Mononuclear cell (primary cell): ENCODE data around the gene NPFFR1. TPM values are rescaled to one million over a fixed set of nuclear protein-coding genes. Genes with fewer than 3 reads are reported as not detected.
"Not testable (repeated sequence)": the region's sequence is repeated elsewhere in the genome, so short reads cannot be mapped to it uniquely, and the experiment has no call there.

Source experiments
- H3K27me3 ChIP-seq: 2 replicates; pipeline ENCODE4 v1.6.0; 2011; ENCODE audit warnings: low read length, control low read depth; ENCODE audit not compliant: insufficient read depth
- H3K4me1 ChIP-seq: 2 replicates; pipeline ENCODE4 v1.5.1; 2011; ENCODE audit warnings: mild to moderate bottlenecking, low read length, control low read depth; ENCODE audit not compliant: insufficient read depth
- H3K4me3 ChIP-seq: 2 replicates; pipeline ENCODE4 v1.5.1; 2011; ENCODE audit warnings: mild to moderate bottlenecking, low read length, moderate library complexity
- H3K9me3 ChIP-seq: 2 replicates; pipeline ENCODE4 v1.5.1; 2011; ENCODE audit warnings: low read depth, mild to moderate bottlenecking, control low read depth, low read length
- total RNA-seq: library from RNA; depleted of rRNA; stranded (reverse); fragments of >200 nt; gene quantifications from one replicate; pipeline ENCODE4 v1.2.3, GENCODE V29; 2012

NPFFR1 gene
- total RNA-seq, 1 donor = under 0.01 TPM

DNA sequence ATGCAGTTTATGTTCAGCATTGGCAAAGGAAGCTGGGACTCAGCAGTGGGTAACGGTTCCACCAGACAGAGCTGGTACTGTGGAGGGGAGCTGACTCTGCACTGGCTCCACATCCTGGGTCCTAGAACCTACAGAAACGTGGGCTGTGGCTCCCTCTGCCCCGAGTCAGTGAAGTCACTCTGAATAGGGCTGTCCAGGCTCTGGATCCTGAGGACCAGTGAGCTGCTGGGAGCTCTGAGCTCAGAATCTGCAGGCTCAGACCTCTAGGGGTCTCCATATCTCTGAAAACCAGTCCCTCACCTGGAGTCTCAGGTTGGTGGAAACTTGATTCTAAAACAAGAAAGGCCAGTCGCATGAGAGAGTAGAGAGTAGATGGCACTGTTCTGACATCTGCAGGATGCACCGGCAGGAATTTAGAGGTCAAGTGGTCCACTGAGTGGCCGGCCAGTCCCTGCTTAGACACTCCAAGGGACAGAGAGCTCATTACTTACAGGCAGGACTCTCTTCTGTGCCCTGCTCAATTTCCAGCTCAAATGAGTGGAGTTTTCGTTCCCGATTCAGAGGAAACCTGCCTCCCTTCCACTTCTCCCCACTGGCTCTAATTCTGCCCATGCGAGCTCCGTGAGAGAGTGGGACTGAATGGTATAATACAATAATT, 18.6 kb downstream of the NPFFR1 start:
- Histone ChIP-seq H3K27me3 (peaks cover 10% of the 10 kb centered on the region), H3K4me1 (peaks cover 11% of the 10 kb centered on the region), H3K9me3 (peaks cover 8% of the 10 kb centered on the region), H3K4me3 (no peak overlapping the region)

DNA sequence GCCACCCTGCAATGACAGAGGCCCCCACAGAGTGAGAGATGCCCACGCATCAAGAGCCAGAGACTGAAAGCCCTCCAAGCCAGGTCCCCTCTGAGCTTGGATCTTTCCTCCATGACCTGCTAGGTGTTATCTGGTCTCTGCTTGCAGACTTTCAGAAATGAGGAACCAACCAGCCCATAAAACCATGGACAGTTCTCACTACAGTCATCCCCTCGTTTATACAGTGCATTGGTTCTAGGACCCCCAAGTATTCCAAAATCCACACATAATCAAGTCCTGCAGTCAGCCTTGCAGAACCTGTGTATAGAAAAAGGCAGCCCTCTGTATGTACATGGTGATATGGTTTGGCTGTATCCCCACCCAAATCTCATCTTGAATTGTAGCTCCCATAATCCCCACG, 23.1 kb downstream of the NPFFR1 start:
- peaks cover 4% of the 10 kb centered on the region for H3K4me1 ChIP-seq
- H3K9me3 ChIP-seq = peaks cover 8% of the 10 kb centered on the region
- peaks cover 21% of the 10 kb centered on the region for H3K27me3 ChIP-seq
- H3K4me3 ChIP-seq = no peak overlapping the region

DNA sequence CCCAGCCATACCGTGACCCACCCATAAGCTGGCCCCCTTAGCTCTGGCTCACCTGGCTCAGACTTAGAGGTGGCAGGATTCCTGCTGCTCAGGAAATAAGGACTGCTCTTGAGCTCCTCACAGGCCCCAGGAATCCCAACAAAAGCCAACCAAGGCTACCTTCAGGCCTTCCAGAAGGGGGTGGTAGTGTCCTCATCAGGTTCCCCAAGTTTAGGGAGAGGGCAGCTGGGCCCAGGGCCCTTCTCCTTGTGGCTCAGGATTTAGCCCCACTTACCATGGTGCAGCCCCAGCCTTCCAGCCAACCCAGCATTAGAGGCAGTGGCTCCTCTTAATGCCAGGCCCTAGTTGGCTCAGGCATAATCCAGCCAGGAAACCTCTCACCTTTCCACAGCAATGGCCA, 23.5 kb downstream of the NPFFR1 start:
- peaks cover 26% of the 10 kb centered on the region for H3K27me3 ChIP-seq

DNA sequence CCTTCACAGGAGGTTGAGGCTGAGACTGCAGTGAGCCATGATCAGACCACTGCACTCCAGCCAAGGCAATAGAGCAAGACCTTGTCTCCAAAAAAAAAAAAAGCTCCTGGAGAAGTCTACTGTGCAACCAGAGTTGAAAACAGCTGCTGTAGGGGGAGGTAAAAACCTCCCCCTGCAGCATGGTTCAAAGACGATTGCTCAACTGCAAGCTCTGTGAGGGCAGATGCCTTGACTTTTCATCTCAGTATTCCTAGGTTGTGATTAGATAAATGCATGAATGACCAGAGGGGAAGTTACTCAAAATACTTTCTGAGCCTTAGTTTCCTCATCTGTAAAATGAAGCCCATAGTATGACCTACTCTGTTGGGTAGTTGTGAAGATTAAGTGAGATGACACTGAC, 25.6 kb downstream of the NPFFR1 start:
- H3K4me3 ChIP-seq = no peak overlapping the region
- peaks cover 11% of the 10 kb centered on the region for H3K4me1 ChIP-seq
- H3K27me3 ChIP-seq = peaks cover 45% of the 10 kb centered on the region
- peaks cover 8% of the 10 kb centered on the region for H3K9me3 ChIP-seq

More for the DNA sequence above, 23.5 kb downstream of the NPFFR1 start:
- no peak overlapping the region for H3K4me3 ChIP-seq
- peaks cover 9% of the 10 kb centered on the region for H3K4me1 ChIP-seq
- peaks cover 8% of the 10 kb centered on the region for H3K9me3 ChIP-seq

DNA sequence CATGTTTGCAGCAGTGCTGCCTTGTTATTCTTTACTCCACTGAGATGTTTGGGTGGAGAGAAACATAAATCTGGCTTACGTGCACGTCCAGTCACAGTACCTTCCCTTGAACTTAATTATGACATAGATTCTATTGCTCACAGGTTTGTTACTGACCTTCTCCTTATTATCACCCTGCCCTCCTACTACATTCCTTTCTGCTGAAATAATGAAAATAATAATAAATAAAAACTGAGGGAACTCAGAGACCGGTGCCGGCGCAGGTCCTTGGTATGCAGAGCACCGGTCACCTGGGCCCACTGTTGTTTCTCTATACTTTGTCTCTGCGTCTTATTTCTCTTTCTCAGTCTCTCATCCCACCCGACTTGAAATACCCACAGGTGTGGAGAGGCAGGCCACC, 26.0 kb downstream of the NPFFR1 start:
- not testable (repeated sequence) for H3K9me3 ChIP-seq

DNA sequence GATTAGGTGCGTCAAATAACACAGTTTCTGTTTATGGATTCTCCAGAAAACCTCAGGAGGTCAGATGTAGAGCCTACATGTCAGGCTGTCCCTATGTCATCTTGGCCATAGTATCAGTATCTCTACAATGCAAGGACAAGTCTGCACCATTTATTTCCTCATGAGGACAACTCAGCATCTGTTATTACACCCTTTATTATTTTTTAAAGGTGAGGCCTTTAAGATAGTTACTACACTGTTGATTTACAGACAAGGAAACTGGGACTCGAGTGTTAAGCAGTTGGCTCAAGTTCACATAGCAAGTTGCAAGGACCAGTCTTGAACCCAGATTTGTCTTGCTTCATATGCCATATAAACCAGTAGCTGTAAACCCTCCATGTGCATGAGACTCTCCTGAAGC, 27.3 kb downstream of the NPFFR1 start:
- Histone ChIP-seq H3K27me3 (peaks cover 45% of the 10 kb centered on the region), H3K9me3 (peaks cover 6% of the 10 kb centered on the region), H3K4me3 (no peak overlapping the region), H3K4me1 (peaks cover 11% of the 10 kb centered on the region)

More for the DNA sequence above, 26.0 kb downstream of the NPFFR1 start:
- H3K4me3 ChIP-seq = not testable (repeated sequence)
- Histone ChIP-seq H3K27me3 (peaks cover 49% of the 10 kb centered on the region), H3K4me1 (peaks cover 11% of the 10 kb centered on the region)

DNA sequence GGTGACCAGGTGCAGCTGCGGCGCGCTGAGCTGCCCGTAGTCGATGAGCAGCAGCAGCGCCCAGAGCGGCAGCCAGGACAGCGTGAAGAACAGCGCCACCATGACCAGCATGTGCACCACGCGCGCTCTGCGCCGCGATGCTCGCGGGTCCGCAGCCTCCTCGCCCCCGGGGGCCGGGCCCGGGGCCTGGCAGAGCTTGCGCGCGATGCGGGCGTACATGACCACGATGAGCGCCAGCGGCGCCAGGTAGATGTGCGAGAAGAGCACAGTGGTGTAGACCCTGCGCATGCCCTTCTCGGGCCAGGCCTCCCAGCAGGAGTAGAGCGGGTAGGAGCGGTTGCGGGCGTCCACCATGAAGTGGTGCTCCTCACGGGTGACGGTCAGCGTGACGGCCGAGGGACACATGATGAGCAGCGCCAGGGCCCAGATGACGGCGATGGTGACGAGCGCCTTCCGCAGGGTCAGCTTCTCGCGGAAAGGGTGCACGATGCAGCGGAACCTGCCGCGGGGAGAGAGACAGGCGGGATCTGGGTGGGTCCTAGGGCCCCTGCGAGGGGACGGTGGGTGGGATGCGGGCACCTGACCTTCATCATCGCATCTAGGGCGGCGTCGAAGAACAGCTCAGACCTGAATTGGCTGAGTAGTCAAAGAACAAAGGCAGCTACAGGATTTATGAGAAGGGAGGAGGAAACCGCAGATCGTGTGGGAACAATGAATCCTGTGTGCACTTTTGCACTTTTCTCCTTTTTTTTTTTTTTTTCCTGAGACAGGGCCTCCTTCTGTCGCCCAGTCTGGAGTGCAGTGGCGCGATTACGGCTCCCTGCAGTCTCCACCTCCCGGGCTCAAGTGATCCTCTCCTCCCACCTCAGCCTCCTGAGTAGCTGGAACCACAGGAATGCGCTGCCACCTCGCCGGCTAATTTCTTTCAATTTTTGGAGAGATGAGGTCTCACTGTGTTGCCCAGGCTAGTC, 28.2 kb downstream of the NPFFR1 start:
- peaks cover 41% of the 10 kb centered on the region for H3K27me3 ChIP-seq
- H3K4me3 ChIP-seq = no peak overlapping the region
- H3K4me1 ChIP-seq = peaks cover 11% of the 10 kb centered on the region
- no peaks in the 10 kb centered on the region for H3K9me3 ChIP-seq

DNA sequence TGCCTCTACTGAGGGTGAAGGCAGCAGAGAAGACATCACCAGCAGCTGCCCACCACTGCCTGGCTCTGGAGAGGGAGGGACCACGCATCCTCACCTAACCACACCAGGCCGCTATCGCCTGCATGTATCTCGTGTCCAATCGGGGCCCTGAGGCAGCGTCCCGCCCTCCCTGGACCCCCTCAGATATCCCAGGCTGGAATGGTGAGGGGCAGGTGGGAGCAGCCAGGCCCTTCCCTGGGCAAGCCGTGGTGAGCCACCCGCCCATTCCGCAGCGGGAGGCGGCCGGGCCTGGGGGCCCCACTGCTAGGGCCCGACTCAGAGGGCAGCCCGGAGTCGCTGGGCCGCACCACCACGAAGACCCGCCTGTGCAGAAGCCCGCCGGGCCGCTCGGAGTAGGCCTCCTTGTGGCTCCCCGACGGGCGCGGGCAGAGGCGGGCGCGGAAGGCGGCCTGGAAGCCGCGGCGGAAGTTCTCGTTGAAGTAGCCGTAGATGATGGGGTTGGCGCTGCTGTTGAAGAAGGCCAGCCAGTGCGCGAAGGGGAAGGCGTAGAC, 29.0 kb downstream of the NPFFR1 start:
- H3K9me3 ChIP-seq = no peaks in the 10 kb centered on the region
- H3K4me1 ChIP-seq = peaks cover 11% of the 10 kb centered on the region
- peaks cover 41% of the 10 kb centered on the region for H3K27me3 ChIP-seq
- H3K4me3 ChIP-seq = no peak overlapping the region

- Histone ChIP-seq H3K4me3 (no peak overlapping the region), H3K27me3 (peaks cover 41% of the 10 kb centered on the region), H3K9me3 (no peaks in the 10 kb centered on the region), H3K4me1 (peaks cover 11% of the 10 kb centered on the region)
Measured at GRCh38 chr10:70253878-70254765, 29.7 kb downstream of the NPFFR1 start.

GRCh38 chr10:70250961-70251680, 32.7 kb downstream of the NPFFR1 start:
- Histone ChIP-seq H3K4me3 (no peak overlapping the region), H3K4me1 (peaks cover 10% of the 10 kb centered on the region), H3K27me3 (peaks cover 42% of the 10 kb centered on the region), H3K9me3 (no peaks in the 10 kb centered on the region)

DNA sequence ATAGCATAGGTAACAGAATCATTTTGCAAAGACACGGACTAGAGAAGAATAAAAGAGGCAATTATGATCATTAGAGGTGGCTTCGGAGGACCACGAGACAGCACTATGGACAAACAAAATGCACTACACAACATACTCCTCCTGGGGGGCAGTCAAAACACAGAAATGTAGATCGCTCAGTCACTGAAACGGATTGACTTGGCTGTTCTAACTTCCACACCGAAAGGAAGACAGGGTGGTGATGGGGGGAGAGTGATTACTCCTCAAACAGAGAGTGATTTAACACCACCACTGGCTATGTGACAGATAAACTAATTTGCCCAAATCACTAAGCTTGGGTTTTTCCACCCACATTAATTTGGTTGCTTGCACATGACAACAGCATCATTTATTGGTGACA, 36.4 kb downstream of the NPFFR1 start:
- H3K9me3 ChIP-seq = no peaks in the 10 kb centered on the region
- H3K4me1 ChIP-seq = no peaks in the 10 kb centered on the region
- no peak overlapping the region for H3K4me3 ChIP-seq
- peaks cover 8% of the 10 kb centered on the region for H3K27me3 ChIP-seq

- Histone ChIP-seq H3K27me3 (no peaks in the 10 kb centered on the region), H3K4me3 (no peak overlapping the region), H3K9me3 (no peaks in the 10 kb centered on the region), H3K4me1 (no peaks in the 10 kb centered on the region)
Measured at GRCh38 chr10:70241081-70241480, 42.7 kb downstream of the NPFFR1 start.

GRCh38 chr10:70239986-70240385, 43.8 kb downstream of the NPFFR1 start:
- H3K9me3 ChIP-seq, H3K4me1 ChIP-seq, H3K4me3 ChIP-seq, H3K27me3 ChIP-seq: not testable (repeated sequence)
